Cardiac fibroblast (primary cell): Measurements from ENCODE around the gene TECPR1.

ENCODE experiments used
- DNase-seq, 2 donors: peaks; one replicate each; pipeline versions ENCODE4 v3.0.0 to v3.0.0-alpha.2; 2010; ENCODE audit warnings: low read depth in 2 of 2
- H3K4me3 ChIP-seq, 2 donors: replicated peaks in 1 of 2; 1 replicate in 1 of 2; 2 replicates in 1 of 2; pipeline ENCODE4 v1.5.1; 2011; ENCODE audit warnings: low read depth in 2 of 2, low read length in 2 of 2, mild to moderate bottlenecking in 2 of 2, moderate library complexity in 1 of 2
- CTCF ChIP-seq: IDR thresholded peaks from one replicate; pipeline ENCODE4 v1.5.1; 2011; ENCODE audit warnings: low read depth, mild to moderate bottlenecking, low read length, inconsistent platforms

Gene TECPR1

DNA sequence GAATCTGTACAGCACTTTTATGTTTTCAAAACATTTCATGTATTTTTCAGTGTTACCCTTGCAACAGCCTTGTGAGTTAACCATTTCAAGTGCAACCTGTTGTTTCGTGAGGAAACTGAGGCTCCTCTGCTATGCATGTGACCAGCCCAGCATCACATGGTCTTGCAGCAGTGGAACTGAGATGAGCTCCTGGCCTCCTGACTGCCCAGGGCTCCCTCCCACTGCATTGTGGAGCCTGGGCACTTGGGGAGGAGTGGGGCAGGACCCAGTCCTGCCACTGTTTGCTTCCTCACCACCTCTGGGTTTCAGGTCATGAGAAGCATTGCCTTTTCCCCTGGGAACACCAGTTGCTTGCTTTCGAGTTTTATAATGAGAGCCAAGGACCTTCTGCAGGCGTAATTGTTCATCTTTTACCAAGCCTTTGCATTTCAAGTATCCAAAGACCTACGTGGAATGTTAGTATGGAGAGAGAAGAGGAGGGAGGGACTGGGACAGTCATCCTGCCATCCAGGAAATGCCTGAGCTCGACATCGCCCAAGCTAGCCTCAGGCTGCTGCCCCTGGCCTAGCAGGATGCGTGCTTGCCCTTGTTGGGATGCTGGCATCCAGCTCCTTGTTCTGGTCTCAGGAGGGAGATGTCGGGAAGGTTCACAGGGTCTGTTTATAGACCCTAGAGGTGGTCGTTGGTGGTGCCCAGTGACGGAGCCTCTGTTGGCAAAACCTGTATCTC is 73.1 kb downstream of the TECPR1 start:
- DNase-seq: no peak
- no peak for TF ChIP-seq CTCF
- H3K4me3 ChIP-seq: no peak overlapping the region

DNA sequence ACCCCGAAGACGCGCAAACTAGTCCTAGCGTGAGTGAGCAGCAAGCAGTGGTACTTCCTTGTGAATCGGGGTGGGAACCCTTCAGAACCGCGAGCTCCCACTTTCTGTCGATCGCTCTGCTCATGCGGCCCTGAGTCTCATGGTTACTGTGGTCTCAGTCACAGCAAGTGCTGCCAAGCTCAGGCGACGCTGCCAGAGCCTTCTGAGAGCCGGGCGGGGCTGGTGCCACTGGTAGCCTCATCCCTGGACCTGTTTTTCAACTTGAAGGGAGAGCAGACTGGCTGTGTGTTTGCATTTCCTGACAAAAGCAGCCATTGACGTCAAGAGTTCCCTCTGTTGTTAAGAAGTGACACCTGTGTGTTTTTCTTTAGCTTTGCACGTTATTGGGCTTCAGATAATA is 73.7 kb downstream of the TECPR1 start:
- DNase-seq: no peak
- TF ChIP-seq CTCF: no peak
- no peak overlapping the region for H3K4me3 ChIP-seq

DNA sequence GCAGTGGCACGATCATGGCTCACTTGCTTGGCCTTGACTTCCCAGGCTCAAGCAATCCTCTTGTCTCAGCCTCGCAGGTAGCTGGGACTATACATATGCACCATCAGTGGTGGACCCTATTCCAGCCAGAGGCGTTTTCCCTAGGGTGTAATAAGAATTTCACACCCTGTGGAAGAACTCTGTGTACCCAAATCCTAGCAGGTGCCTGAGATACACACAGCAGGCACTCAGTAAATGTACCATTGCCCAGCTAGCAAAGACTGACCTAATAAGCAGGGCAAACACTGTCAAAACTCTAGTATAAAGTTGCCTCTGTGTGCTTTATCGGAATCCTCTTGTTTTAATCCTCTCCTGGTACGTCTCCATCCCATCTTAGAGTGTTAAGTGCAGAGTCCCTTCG is 74.5 kb downstream of the TECPR1 start:
- TF ChIP-seq CTCF: no peak
- DNase-seq: no peak
- H3K4me3 ChIP-seq: no peak overlapping the region

DNA sequence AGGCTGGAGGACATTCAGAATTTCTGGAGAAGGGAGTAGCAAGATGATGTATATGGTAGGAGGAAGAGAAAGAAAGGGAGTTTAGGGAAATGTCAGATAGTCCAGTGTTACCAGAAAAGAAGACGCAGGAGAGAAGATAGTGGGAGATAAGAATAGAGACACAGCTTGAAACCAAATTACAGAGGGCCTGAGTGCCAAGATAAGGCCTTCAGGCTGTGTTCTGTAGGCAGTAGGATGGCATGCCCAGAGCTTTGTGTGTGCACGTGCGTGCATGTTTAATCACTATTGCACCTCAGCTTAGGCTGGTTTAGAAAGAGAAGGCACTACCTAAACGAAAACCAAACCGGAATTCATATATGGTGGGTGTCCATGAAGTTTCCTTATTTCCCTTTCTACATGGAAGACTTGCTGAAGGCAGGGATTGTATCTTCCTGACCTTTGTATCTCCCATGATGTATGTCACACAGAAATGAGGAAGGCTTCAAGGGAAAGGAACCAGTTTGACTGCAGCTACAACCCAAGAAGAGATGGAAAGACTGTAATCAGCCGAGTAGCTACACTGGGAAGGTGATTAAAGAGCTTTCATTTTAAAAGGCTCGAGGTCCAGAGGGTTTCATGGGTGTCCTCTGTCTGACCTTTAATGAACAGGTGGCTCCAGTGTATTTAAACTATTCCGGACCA is 76.6 kb downstream of the TECPR1 start:
- TF ChIP-seq CTCF: no peak
- H3K4me3 ChIP-seq: no peak overlapping the region
- DNase-seq: no peak

GRCh38 chr7:98174334-98175259 is 77.4 kb downstream of the TECPR1 start:
- H3K4me3 ChIP-seq: no peak overlapping the region
- no peak for TF ChIP-seq CTCF
- DNase-seq: no peak

DNA sequence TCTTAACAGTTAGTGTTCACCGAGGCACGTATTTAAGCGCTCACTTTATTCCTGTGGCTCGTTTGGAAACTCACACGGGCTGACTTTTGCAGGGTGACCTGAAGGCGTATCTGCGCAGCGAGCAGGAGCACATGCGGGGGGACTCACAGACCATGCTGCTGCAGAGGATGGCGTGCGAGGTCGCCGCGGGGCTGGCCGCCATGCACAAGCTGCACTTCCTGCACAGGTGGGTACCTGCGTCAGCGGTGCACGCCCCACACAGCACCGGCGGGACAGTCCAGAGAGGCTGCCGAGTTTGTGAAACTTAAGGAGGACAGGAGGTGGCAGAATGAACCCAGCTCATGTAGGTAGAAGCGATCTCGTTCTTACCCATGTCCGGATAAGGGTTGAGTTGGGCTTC is 80.6 kb downstream of the TECPR1 start:
- no peak for TF ChIP-seq CTCF
- no peak for DNase-seq
- no peak overlapping the region for H3K4me3 ChIP-seq
